WTC11 (cell line): ENCODE results near the gene TMEM79.

Experiments
- CREB1 ChIP-seq: sonication (generic); formaldehyde crosslinking; IDR thresholded peaks from 2 replicates; pipeline ENCODE4 v1.8.0; 2023; ENCODE audit warnings: mild to moderate bottlenecking, missing genetic modification reagents
- CREM ChIP-seq: sonication (generic); formaldehyde crosslinking; IDR thresholded peaks from 2 replicates; pipeline ENCODE4 v1.8.1; 2022; ENCODE audit warnings: mild to moderate bottlenecking, missing genetic modification reagents, moderate library complexity
- GTF2I ChIP-seq: fragments of 250-450 bp; sonication (Bioruptor Pico); conservative IDR thresholded peaks from 2 replicates; pipeline ENCODE4 v1.4.0; 2021; ENCODE audit warnings: mild to moderate bottlenecking
- NR1H2 ChIP-seq: sonication (generic); formaldehyde crosslinking; IDR thresholded peaks from 2 replicates; pipeline ENCODE4 v1.9.0; 2021; ENCODE audit warnings: mild to moderate bottlenecking, moderate library complexity, missing genetic modification reagents
- RORB ChIP-seq: fragments of 250-450 bp; sonication (Bioruptor Pico); IDR thresholded peaks from 2 replicates; pipeline ENCODE4 v1.9.0; 2021; ENCODE audit warnings: mild to moderate bottlenecking
- ZNF121 ChIP-seq: sonication (generic); formaldehyde crosslinking; IDR thresholded peaks from 2 replicates; pipeline ENCODE4 v1.8.0; 2023; ENCODE audit warnings: missing genetic modification reagents
- ZNF138 ChIP-seq: sonication (generic); formaldehyde crosslinking; conservative IDR thresholded peaks from 2 replicates; pipeline ENCODE4 v1.8.1; 2022; ENCODE audit warnings: mild to moderate bottlenecking, moderate library complexity, missing genetic modification reagents
- ZNF263 ChIP-seq: sonication (generic); formaldehyde crosslinking; IDR thresholded peaks from 2 replicates; pipeline ENCODE4 v1.8.1; 2022; ENCODE audit warnings: low read depth, mild to moderate bottlenecking, moderate library complexity, missing genetic modification reagents
- TF ChIP-seq, protein P1 (sequence below): fragments of 200-600 bp; IDR thresholded peaks from 2 replicates; pipeline ENCODE4 v1.8.0; 2022; ENCODE audit warnings: antibody characterized with exemption
- TF ChIP-seq, protein P2 (sequence below): sonication (generic); formaldehyde crosslinking; IDR thresholded peaks from 2 replicates; pipeline ENCODE4 v1.8.1; 2022; ENCODE audit warnings: low read depth, mild to moderate bottlenecking, moderate library complexity, missing genetic modification reagents, borderline replicate concordance
- TF ChIP-seq, protein P3 (sequence below): sonication (generic); formaldehyde crosslinking; conservative IDR thresholded peaks from 2 replicates; pipeline ENCODE4 v1.8.1; 2022; ENCODE audit warnings: mild to moderate bottlenecking, missing genetic modification reagents

DNA sequence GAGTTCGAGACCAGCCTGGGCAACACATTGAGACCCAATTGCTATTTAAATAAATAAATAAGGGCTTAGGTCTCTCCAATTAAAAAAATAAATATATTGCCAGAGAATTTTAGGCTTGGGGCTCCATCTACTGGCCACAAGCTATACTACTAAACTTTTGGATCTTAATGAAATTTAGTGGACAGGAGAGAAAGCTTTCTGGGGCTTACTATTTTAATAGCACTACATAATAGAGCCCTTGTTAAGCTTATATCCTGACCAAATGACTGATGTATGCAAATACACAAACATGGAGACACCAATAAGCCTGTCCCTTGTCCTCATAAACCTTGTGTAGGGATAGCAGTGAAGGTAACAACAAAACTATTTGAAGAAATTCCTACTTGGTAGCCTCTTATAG is 35.5 kb downstream of the TMEM79 start:
- TF ChIP-seq, protein P1, sequence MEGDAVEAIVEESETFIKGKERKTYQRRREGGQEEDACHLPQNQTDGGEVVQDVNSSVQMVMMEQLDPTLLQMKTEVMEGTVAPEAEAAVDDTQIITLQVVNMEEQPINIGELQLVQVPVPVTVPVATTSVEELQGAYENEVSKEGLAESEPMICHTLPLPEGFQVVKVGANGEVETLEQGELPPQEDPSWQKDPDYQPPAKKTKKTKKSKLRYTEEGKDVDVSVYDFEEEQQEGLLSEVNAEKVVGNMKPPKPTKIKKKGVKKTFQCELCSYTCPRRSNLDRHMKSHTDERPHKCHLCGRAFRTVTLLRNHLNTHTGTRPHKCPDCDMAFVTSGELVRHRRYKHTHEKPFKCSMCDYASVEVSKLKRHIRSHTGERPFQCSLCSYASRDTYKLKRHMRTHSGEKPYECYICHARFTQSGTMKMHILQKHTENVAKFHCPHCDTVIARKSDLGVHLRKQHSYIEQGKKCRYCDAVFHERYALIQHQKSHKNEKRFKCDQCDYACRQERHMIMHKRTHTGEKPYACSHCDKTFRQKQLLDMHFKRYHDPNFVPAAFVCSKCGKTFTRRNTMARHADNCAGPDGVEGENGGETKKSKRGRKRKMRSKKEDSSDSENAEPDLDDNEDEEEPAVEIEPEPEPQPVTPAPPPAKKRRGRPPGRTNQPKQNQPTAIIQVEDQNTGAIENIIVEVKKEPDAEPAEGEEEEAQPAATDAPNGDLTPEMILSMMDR = no peak
- no peak for TF ChIP-seq NR1H2 (CRISPR knock-in tag)
- no peak for TF ChIP-seq GTF2I (CRISPR knock-in tag)
- no peak for TF ChIP-seq ZNF121 (CRISPR knock-in tag)
- TF ChIP-seq, protein P2, sequence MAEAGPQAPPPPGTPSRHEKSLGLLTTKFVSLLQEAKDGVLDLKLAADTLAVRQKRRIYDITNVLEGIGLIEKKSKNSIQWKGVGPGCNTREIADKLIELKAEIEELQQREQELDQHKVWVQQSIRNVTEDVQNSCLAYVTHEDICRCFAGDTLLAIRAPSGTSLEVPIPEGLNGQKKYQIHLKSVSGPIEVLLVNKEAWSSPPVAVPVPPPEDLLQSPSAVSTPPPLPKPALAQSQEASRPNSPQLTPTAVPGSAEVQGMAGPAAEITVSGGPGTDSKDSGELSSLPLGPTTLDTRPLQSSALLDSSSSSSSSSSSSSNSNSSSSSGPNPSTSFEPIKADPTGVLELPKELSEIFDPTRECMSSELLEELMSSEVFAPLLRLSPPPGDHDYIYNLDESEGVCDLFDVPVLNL (CRISPR knock-in tag) = no peak
- TF ChIP-seq, protein P3, sequence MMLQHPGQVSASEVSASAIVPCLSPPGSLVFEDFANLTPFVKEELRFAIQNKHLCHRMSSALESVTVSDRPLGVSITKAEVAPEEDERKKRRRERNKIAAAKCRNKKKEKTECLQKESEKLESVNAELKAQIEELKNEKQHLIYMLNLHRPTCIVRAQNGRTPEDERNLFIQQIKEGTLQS (CRISPR knock-in tag) = no peak
- no peak for TF ChIP-seq ZNF138 (CRISPR knock-in tag)
- TF ChIP-seq ZNF263 = no peak
- no peak for TF ChIP-seq RORB (CRISPR knock-in tag)
- TF ChIP-seq CREB1 (CRISPR knock-in tag) = no peak
- TF ChIP-seq CREM (CRISPR knock-in tag) = no peak
